Prostate gland (tissue), 2 donors: ENCODE results near the gene RPL10. TPM values are rescaled to one million over a fixed set of nuclear protein-coding genes. Genes with fewer than 3 reads are reported as not detected.

Experiments
- DNase-seq: peaks from one replicate; pipeline ENCODE4 v3.0.0-alpha.2; 2019; ENCODE audit warnings: low spot score
- H3K27ac ChIP-seq, 2 donors: fragments of 200-600 bp; sonication (generic); 2 replicates each; pipeline ENCODE4 v1.5.1; 2017 to 2019
- H3K27me3 ChIP-seq: fragments of 200-600 bp; sonication (generic); replicated peaks from 2 replicates; pipeline ENCODE4 v1.5.1; 2019; ENCODE audit not compliant: insufficient read depth
- H3K36me3 ChIP-seq, 2 donors: fragments of 200-600 bp; sonication (generic); 1 replicate in 1 of 2; 2 replicates in 1 of 2; pipeline versions ENCODE4 v1.5.1 to v1.8.1; 2017 to 2019
- H3K4me1 ChIP-seq: fragments of 200-600 bp; sonication (generic); replicated peaks from 2 replicates; pipeline ENCODE4 v1.5.1; 2019
- H3K4me3 ChIP-seq, 2 donors: fragments of 200-600 bp; sonication (generic); 2 replicates each; pipeline ENCODE4 v1.5.1; 2017 to 2019
- H3K9me3 ChIP-seq: fragments of 200-600 bp; sonication (generic); 2 replicates; pipeline ENCODE4 v1.5.1; 2017
- POLR2A ChIP-seq: fragments of 450-650 bp; IDR thresholded peaks from one replicate; pipeline ENCODE4 v1.6.1; 2016; ENCODE audit warnings: antibody characterized with exemption, mild to moderate bottlenecking
- POLR2AphosphoS5 ChIP-seq: sonication (generic); formaldehyde crosslinking; IDR thresholded peaks from one replicate; pipeline ENCODE4 v1.6.1; 2017; ENCODE audit warnings: antibody characterized with exemption
- WGBS: methylation state at CpG from one replicate; pipeline ENCODE4 v1.1.5; 2018; 5-methylcytosine and 5-hydroxymethylcytosine counted together
- intact Hi-C: fragments of 100-400 bp; cut with DNase I; formaldehyde crosslinking; loops from one replicate; pipeline ENCODE4 v1.14.2; 2022
- total RNA-seq, 2 donors: library from RNA; depleted of rRNA; stranded (reverse); fragments of >200 nt; gene quantifications; one replicate each; pipeline ENCODE4 v1.1.0, GENCODE V29; 2016
- TF ChIP-seq, protein P1 (sequence below), 4 experiments: fragments of 200-600 bp in 2 of 4; fragments of 450-650 bp in 2 of 4; sonication (generic) in 2 of 4; IDR thresholded peaks; 1 replicate in 3 of 4; 2 replicates in 1 of 4; pipeline ENCODE4 v1.5.1; 2016 to 2019; ENCODE audit warnings: antibody characterized with exemption in 4 of 4, mild to moderate bottlenecking in 2 of 4, moderate library complexity in 2 of 4

Gene RPL10
- total RNA-seq, 2 donors from 2014 or later = 3,702 to 5,500 TPM

DNA sequence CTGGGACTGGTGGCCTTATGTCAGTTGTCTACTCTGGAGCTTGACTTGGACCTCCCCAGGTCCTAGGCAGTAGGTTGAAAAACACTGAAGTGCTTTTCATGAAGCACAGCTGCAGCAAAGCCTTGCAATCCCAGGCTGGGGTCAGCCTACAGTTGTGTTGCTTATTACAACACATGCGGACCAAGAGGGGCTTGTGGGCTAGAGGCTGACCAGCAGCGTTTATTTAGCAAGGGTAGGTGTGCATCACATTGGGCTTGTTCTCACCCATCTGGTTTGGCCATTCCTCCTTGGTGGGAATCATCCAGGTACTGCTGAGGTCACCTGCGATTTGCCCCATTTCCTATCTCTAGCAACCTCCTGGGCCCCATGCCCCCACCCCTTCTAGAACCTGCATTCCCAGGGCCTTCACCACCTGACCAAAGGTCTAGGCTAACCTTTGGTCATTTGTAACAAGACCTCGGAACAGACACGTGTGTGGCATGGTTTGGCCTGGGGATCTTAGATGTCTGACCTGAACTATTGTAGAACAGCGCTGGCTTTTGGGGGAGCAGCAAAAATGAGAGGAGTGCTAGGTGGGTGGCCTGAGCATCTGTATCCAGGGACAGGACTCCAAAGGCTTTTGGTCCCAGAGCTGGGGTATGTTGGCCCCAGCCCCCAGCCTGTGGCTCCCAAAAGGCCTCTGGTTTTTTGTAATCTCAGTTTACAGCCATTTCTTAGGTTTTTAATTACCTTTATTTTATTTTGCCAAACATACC lies 3.0 kb downstream of the RPL10 start:
- WGBS = 18% methylated on average over 5 of the region's 6 CpGs
- H3K4me3 ChIP-seq = no peak overlapping the region
- intact Hi-C loops = loop anchor here (5.0 kb wide), 1 partner anchor 36 kb away; the partner anchor contains the start of gene GDI1
- no peak for DNase-seq
- no peaks in the 10 kb centered on the region for H3K9me3 ChIP-seq
- H3K36me3 ChIP-seq = no peaks in the 10 kb centered on the region
- peak overlapping the region; percentile 27 to 63 for H3K27ac ChIP-seq
- TF ChIP-seq, protein P1, sequence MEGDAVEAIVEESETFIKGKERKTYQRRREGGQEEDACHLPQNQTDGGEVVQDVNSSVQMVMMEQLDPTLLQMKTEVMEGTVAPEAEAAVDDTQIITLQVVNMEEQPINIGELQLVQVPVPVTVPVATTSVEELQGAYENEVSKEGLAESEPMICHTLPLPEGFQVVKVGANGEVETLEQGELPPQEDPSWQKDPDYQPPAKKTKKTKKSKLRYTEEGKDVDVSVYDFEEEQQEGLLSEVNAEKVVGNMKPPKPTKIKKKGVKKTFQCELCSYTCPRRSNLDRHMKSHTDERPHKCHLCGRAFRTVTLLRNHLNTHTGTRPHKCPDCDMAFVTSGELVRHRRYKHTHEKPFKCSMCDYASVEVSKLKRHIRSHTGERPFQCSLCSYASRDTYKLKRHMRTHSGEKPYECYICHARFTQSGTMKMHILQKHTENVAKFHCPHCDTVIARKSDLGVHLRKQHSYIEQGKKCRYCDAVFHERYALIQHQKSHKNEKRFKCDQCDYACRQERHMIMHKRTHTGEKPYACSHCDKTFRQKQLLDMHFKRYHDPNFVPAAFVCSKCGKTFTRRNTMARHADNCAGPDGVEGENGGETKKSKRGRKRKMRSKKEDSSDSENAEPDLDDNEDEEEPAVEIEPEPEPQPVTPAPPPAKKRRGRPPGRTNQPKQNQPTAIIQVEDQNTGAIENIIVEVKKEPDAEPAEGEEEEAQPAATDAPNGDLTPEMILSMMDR (IDR thresholded peaks at IDR 0.05) = no peak
- no peak for TF ChIP-seq POLR2A
- no peaks in the 10 kb centered on the region for H3K4me1 ChIP-seq
- no peaks in the 10 kb centered on the region for H3K27me3 ChIP-seq

DNA sequence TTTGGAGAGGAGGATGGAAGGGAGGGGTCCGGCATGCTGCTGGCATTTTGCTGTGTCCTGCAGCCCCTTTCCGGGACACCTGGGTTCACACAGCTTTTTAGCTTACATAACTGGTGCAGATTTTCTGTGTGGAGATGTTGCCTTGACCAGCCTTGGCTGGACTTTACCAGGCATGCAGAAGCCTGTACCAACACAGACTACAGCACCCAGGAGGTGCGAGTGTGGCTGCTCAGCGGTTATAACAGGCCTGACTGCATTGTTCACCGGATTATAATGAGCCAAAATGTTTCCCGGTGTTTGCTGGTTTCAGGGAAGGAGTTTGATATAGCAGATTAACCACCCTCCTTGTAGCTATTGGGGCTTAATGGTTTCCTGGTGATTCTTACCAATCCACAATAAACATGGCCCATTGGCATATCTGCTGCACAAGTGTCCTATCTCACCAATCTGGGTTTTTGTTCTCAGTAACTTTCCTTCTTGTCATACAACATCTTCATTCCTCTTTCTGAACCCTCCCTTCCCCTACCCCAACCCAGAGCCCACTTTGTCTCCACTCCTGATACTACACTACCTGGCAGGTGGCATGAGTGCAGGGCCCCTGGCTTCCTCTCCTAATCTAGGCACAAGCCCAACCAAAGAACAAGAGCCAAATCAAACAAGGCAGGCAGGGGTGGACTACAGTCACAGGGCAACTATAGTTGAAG lies 3.9 kb downstream of the RPL10 start:
- H3K9me3 ChIP-seq = no peaks in the 10 kb centered on the region
- no peak overlapping the region for H3K4me3 ChIP-seq
- no peaks in the 10 kb centered on the region for H3K27me3 ChIP-seq
- no peaks in the 10 kb centered on the region for H3K36me3 ChIP-seq
- H3K27ac ChIP-seq = peak overlapping the region; percentile 46 to 63
- H3K4me1 ChIP-seq = no peaks in the 10 kb centered on the region
- intact Hi-C loops = loop anchor here (5.0 kb wide), 1 partner anchor 35 kb away; the partner anchor contains the start of gene GDI1
- 26% methylated on average over 6 of the region's 6 CpGs for WGBS
- peak; percentile 30 for DNase-seq
- TF ChIP-seq POLR2A = no peak
- TF ChIP-seq, protein P1 (IDR thresholded peaks at IDR 0.05) = no peak
- TF ChIP-seq POLR2AphosphoS5 = peak; percentile 53

DNA sequence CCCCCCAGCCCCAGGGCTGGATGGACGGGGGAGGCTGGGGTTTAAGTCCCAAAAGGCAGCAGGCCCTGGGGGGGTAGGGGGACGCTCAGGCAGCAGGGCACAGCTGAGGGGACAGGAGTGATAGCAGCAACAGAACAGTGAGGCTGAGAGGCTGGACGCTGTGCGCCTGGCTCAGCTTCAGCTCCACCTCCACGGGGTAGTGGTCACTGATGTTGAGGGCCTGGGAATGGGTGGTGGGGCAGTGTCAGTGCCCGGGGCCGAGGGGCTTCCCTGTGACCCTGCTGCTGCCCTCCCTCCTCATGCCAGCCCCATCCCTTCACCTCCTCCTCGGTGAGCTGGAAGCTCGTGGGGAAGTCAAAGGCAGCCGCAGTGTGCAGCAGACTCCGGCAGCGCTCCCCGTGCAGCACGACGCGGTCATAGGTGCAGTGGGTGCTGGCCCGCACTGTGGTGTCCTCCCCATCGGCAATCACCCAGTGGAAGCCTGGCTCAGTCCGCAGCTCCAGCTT lies 4.5 kb downstream of the RPL10 start:
- peak overlapping the region; percentile 46 to 63 for H3K27ac ChIP-seq
- TF ChIP-seq POLR2A (no peak), POLR2AphosphoS5 (no peak)
- TF ChIP-seq, protein P1 (IDR thresholded peaks at IDR 0.05) = no peak

DNA sequence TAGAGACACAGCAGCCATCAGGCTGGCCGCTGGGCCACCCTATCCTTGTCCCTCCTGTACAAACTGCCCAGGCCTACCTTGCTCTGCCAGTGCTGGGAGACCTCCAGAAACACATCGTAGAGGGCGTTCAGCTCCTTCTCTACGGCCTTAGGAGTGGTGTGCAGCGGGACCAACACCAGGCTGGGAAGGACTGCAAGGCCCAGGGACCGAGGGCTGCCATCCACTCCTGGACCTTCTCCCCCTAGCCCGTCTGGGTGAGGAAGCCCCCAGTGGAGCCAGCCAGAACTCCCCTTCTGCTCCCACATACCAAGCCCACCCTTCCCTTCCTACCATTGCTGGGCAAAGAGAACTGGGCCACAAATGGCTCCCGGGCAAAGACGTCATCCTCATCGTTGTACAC lies 5.0 kb downstream of the RPL10 start:
- Histone ChIP-seq H3K36me3 (no peaks in the 10 kb centered on the region), H3K9me3 (no peaks in the 10 kb centered on the region), H3K27me3 (no peaks in the 10 kb centered on the region), H3K4me3 (no peak overlapping the region), H3K27ac (no peak overlapping the region), H3K4me1 (no peaks in the 10 kb centered on the region)
- intact Hi-C loops = loop anchor here (5.0 kb wide), 1 partner anchor 34 kb away; the partner anchor contains the start of gene GDI1
- no peak for TF ChIP-seq POLR2A
- TF ChIP-seq POLR2AphosphoS5 = no peak
- TF ChIP-seq, protein P1 (IDR thresholded peaks at IDR 0.05) = no peak
- WGBS = 95% methylated on average over 5 of the region's 10 CpGs
- no peak for DNase-seq

More for the DNA sequence above, 4.5 kb downstream of the RPL10 start:
- Histone ChIP-seq H3K4me3 (no peak overlapping the region), H3K27me3 (no peaks in the 10 kb centered on the region), H3K36me3 (no peaks in the 10 kb centered on the region), H3K4me1 (no peaks in the 10 kb centered on the region), H3K9me3 (no peaks in the 10 kb centered on the region)
- no CpG with 5 or more reads among the region's 19 CpGs for WGBS
- intact Hi-C loops = loop anchor here (5.0 kb wide), 1 partner anchor 35 kb away; the partner anchor contains the start of gene GDI1
- DNase-seq = no peak
